Activated CD8-positive, alpha-beta memory T cell treated with anti-CD3 and anti-CD28 coated beads, Interleukin-2, amount 50 U/mL, for 24 hours (primary cell): ENCODE data around the gene IL1RAP.

Experiments
- DNase-seq: peaks from one replicate; pipeline ENCODE4 v3.0.0-alpha.2; 2020; ENCODE audit errors: extremely low read depth

IL1RAP gene

DNA sequence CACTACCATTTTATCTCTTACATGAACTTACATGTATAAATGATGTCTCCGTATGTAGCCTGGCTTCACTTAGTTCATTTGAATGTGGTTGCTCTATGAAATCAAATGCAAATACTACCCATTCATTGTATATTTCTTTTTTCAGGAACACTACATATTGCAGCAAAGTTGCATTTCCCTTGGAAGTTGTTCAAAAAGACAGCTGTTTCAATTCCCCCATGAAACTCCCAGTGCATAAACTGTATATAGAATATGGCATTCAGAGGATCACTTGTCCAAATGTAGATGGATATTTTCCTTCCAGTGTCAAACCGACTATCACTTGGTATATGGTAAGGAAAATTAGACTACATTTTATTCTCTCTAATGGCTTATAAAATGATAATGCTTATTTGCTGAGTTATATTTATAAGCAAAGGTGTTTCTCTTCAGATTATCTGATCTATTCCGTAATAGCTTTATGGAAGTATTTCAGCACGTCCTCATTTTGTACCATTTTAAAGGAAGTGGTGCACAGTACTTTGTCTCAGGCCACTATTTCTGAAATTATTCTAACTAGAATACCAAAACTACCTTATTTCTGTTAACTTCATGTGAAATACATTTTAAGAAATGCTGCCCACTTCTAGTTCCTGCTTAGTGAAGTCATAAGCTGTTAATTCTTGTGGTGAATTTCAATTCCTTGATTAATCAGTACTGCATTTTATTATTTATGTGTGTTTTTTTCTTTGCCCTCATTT, 95.1 kb downstream of the IL1RAP start:
- DNase-seq = no peak

DNA sequence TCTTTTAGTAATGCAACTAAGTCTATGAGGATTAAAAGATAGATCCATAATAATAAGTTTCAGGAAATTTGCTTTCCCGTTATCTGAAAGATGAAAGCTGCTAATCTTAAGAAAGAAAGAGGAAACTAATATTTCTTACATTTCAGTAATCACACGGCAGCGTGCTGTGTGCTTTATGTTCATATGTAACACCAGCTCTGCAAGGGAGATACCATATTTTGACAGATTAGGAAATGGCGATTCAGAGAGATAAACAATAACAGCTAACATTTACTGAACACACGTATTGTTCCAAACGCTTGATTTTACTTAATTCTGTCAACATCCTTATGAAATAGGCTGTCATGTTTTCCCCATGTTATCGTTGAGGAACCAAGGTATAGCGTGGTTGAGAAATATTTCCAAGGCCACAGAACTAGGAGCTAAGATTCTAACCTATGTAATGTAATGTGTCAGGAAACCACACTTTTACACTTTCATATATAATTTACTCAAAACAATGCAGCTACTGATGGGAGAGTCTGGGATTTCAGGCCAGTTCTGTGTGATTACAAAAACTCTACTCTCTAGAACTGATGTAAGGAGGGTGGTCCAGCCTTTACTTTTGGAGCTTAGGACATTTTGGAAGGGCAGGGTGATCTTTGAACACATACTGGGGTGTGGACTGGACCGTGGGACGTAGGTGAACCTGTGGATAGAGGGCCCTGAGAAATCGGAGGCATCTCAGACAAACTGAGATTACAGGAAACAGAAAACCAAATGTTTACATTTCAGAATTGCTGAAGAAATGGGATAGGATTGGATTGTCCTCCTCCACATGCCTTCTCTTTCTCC, 100.6 kb downstream of the IL1RAP start:
- DNase-seq = no peak

DNA sequence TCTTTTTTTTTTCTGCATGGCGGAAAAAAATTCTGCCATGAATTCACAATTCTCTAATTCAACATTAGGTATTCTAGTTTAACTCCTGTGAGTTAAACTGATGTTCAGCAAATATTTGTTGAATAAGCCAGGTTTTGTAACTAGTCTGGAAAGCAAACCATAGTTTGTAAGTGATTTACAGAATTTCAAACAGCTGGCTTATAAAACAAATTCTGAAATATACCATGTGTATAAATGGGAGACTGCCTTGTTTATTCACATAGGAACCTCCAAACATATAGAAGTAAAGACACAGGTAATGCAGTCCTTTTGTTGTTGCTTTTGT, 101.1 kb downstream of the IL1RAP start:
- DNase-seq = no peak

DNA sequence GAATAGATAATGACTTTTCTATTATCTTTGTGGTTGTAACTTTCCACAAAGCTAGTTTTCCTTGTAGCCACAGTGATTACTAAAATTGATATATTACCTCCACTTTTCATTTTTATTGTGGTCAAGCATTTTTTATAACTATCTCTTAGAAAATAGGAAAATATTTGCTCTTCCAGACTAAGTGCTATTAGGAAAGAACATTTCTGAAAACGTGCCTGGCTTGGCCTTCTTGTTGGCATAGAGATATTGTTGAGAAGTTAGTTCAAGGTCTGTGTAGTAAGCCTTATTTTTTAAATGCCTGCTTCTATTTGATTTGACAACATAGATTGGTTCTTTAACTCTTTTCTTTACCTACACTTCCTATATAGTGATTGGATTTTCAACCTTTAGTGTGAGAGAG, 101.7 kb downstream of the IL1RAP start:
- DNase-seq = no peak

- DNase-seq = no peak
Measured at GRCh38 chr3:190616637-190617036, 102.8 kb downstream of the IL1RAP start.

DNA sequence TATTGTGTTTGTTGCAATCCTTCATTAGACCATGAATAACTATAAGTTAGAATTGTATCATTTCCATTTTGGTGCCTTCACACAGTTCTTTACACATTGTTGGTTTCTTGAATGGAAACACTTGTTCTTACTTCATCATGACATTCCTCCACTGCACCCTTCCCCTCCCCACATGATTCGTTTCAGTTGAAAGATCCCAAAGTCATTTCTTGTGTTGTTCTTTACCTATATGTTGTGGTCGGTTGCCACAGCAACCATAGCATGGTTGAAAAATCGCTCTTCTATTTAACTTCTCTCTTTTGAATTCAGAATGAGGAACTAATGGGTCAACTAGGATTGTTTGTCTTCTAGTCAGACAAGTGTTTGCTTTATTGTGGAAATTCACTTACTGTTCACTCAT, 103.3 kb downstream of the IL1RAP start:
- no peak for DNase-seq

DNA sequence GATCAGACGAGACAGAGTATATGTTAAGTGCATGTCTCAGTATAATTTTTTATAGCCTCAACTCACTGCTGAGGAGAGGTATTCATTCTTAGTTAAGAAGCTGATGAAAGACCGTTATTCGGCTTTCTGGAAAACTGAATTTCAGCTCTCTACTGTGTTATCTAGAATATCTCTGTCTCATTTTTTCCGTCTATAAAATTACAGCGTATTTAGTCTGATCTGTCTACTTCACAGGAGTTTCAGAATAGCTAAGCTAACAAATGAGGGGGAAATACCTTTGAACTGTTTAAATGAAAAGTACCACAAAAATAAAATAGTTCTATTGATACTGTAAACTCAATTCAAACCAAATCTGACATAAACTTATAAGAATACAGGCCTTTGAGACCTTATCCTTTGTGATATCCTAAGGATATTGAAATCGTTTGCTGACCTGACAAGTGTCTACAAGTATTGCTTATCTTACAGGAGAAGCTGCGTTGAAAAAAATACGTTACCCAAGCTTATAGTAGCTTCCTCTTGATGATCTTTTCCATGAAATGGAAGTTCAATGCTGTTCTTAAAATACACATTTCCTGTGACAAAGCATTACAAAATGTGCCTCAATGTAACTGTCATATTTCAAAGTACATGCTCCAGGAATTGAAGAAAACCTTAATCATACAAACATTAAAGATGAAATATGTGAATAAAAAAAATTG, 104.6 kb downstream of the IL1RAP start:
- DNase-seq = no peak

GRCh38 chr3:190619353-190619752, 105.5 kb downstream of the IL1RAP start:
- no peak for DNase-seq

DNA sequence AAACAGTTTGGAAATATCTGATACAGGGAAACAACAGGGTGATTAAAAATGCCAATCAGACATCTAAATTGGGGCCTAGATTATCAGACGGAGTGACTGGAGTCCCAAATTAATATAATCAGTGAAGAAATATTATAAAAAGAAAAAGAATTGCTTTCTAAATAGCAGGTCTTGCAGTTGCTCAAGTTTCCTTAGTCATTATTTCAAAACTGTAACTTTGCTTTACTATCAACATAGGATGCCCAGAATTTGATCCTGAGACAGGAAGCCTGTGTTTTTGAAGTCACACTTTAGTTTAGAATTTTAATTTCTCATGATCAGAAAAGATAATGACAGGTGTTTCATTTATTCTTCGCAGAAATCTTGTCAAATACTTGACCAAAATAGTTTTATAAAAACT, 105.9 kb downstream of the IL1RAP start:
- no peak for DNase-seq

GRCh38 chr3:190620886-190621608, 107.2 kb downstream of the IL1RAP start:
- DNase-seq = no peak

- no peak for DNase-seq
Measured at GRCh38 chr3:190621927-190622326, 108.0 kb downstream of the IL1RAP start.

DNA sequence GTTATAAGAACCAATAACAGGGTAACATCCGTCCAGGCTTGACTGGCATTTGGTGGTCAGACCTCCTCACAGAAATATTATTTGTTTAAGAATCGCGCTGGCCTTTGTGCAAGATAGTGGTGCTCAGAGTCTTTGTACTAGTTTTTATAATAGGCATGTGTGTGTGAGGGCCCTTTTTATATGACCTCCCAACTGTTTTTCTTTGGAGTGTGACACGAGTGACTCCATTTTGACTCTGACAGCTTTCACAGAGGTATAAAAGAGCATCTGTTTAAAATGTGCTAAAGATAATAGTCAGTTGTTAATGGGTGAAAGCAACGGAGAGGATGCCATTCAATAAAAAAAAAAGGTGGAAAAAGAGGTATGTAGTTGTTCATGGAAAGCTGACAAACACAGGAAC, 110.4 kb downstream of the IL1RAP start:
- DNase-seq = no peak

DNA sequence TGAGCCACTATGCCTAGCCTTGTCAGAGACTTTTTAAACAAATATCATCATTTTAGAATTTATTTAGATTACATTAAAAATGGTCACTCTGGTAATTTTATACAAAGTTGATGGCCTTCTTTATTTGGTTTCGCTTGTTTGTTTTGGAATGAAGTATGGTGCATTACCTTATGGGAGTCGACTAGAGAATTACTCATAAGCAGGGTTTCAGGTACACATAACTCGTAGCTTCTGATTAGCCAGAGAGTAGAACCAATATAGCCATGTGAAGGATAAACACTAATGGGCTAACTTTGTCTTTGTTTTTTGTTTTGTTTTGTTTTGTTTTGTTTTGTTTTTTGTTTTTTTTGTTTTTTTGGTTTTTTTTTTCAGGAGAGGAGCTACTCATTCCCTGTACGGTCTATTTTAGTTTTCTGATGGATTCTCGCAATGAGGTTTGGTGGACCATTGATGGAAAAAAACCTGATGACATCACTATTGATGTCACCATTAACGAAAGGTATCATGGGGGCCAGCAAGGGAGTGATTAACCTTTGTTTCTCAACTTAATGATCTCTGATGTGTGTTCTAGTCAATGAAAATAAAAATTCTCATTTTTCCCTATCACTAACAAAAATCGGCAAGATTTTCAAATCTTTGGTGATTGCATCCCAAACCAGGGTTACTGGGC, 113.2 kb downstream of the IL1RAP start:
- DNase-seq = no peak

- DNase-seq = no peak
Measured at GRCh38 chr3:190629088-190629487, 115.2 kb downstream of the IL1RAP start.

DNA sequence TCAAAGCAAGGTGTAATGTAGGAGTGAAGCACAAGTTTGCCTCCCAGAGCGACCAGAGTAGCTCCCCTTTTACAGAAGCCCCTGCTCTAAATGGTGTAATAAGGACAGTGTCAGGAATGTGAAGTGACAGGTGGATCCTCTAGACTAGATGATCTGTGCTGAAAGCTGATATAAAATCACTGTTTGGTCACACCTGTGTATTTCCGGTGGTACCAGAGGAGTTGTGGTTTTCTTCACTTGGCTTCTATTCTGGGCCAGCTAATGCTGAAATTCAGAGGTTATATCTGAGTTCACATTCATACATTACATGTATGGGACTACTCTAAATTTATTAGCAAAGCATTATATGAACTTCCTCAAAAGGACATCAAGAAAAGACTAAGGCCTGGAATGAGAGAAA, 117.4 kb downstream of the IL1RAP start:
- DNase-seq = no peak

GRCh38 chr3:190641564-190641963, 127.7 kb downstream of the IL1RAP start:
- no peak for DNase-seq

DNA sequence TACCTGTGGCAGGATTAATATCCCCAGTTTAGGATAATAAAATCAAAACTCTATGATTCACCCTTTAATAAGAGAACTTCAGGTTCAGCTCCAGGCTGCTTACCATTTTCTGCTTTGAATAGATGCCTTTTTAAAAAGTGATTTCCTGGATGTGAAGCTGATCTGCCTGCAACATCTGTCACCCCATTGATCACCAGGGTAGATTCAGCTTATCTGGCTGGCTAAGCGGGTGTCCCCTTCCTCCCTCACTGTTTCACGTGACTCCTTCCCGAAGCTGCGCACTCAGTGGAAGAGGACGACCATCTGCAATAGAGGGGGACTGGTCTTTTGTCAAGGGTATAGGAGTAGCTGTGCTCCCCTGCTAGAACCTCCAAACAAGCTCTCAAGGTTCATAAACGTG, 128.1 kb downstream of the IL1RAP start:
- DNase-seq = no peak

GRCh38 chr3:190644035-190644434, 130.2 kb downstream of the IL1RAP start:
- DNase-seq = no peak

DNA sequence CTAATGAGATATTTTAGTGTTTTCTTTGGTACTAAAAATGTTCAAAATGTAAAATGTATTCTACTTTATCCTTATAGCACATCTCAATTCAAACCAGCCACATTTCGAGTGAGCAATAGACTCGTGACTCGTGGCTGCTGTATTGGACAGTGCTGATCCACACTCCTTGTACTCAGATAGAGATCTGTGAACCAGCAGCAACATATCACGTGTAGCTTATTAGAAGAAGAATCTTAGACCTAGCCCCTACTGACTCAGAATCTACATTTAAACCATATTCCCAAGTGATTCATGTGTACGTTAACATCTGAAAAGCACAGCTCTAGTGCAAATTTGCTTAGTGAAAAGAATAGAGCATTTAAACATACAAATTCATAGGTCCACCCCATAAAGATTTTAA, 130.9 kb downstream of the IL1RAP start:
- no peak for DNase-seq

DNA sequence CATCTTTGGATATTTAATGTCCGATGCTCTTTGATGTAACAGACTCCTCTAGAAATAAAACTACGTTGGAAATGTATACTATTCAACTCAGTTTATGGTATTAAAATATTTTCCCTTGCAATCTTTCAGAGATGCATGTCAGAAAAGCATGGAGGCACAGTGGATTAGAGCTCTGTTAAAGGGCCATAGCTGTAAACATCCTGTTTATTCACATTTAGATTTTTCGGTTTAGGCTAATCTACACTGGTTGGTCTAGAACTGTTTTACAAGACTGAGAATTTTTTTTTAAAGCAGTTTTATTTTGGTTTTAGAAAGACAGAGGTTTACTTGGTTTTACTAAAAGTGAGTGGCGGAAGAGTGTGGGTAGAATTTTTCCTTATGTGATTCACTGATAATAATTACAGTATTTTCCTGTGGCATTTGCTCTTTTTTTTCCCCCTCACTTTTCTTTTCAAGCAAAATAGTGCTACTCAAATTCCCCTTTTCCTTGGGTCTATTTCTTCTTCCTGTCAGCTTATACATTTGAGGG, 132.1 kb downstream of the IL1RAP start:
- no peak for DNase-seq

DNA sequence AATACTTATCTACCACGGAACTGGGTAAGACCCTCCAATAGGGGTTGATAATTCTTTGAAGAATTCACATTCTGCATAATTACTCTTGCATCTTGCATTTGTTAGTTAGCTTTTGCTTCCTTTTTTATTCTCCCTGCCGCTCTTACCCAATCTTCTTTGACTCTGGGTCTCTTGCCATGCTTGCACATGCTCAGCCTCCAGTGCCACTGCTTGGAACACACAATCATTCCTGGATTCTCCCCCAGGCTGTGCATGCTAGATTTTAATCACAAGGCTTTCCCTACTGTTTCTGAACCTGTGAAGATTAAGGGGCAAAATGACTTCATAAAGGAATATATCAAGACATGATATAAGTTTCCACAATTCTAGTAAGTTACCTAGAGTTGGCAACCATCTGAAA, 133.1 kb downstream of the IL1RAP start:
- no peak for DNase-seq
